Inflammatory macrophage treated with lipopolysaccharide for 1 hour (primary cell): ENCODE measurements around the gene TTC36.
A peak's percentile ranks its signal among the peaks of the same experiment; 100 is the strongest.
"Not testable (repeated sequence)": the region's sequence is repeated elsewhere in the genome, so short reads cannot be mapped to it uniquely, and the experiment has no call there.

Source experiments
- DNase-seq, 2 donors: peaks; one replicate each; pipeline ENCODE4 v3.0.0-alpha.2; 2020 to 2022

TTC36 gene

GRCh38 chr11:118532852-118533768 is 5.8 kb downstream of the TTC36 start:
- DNase-seq, result no peak

- no peak for DNase-seq
Measured at GRCh38 chr11:118533769-118534729, 6.8 kb downstream of the TTC36 start.

- DNase-seq, result no peak
Measured at GRCh38 chr11:118535261-118535660, 8.0 kb downstream of the TTC36 start.

- peak in 1 of 2 donors; percentile 18 for DNase-seq
Measured at GRCh38 chr11:118536726-118537125, 9.5 kb downstream of the TTC36 start.

- no peak for DNase-seq
Measured at GRCh38 chr11:118537409-118537980, 10.2 kb downstream of the TTC36 start.

GRCh38 chr11:118544010-118544646 is 16.9 kb downstream of the TTC36 start:
- DNase-seq, result no peak

GRCh38 chr11:118544647-118545010 is 17.4 kb downstream of the TTC36 start:
- no peak for DNase-seq

GRCh38 chr11:118545533-118545932 is 18.3 kb downstream of the TTC36 start:
- DNase-seq, result no peak

GRCh38 chr11:118547132-118547531 is 19.9 kb downstream of the TTC36 start:
- no peak for DNase-seq

GRCh38 chr11:118552341-118552740 is 25.1 kb downstream of the TTC36 start:
- DNase-seq, result no peak

- no peak for DNase-seq
Measured at GRCh38 chr11:118560806-118561205, 33.5 kb downstream of the TTC36 start.

- DNase-seq, result no peak
Measured at GRCh38 chr11:118565051-118565450, 37.8 kb downstream of the TTC36 start.

GRCh38 chr11:118569670-118570069 is 42.4 kb downstream of the TTC36 start:
- no peak for DNase-seq

- DNase-seq, result no peak
Measured at GRCh38 chr11:118570787-118571186, 43.5 kb downstream of the TTC36 start.

- DNase-seq, result not testable (repeated sequence)
Measured at GRCh38 chr11:118571701-118572060, 44.4 kb downstream of the TTC36 start.

- DNase-seq, result peak; percentile 64 to 74
Measured at GRCh38 chr11:118572061-118572980, 45.0 kb downstream of the TTC36 start, which contains the start of gene ARCN1. Gene ARCN1, plus strand, starts transcription at chr11:118572409. Its CDS starts 139 bp downstream, at chr11:118572548.

- DNase-seq, result peak in 1 of 2 donors; percentile 25
Measured at GRCh38 chr11:118572981-118573550, 45.8 kb downstream of the TTC36 start.

GRCh38 chr11:118574636-118575035 is 47.4 kb downstream of the TTC36 start:
- no peak for DNase-seq

GRCh38 chr11:118577995-118578394 is 50.7 kb downstream of the TTC36 start:
- DNase-seq, result not testable (repeated sequence)
